NCI-H2196 (cell line): ENCODE results near the gene RBM45.
"Not testable (repeated sequence)": the region's sequence is repeated elsewhere in the genome, so short reads cannot be mapped to it uniquely, and the experiment has no call there.

Experiments
- DNase-seq: peaks from one replicate; lab custom pipeline; 2025; ENCODE audit not compliant: unreplicated experiment; lab: John Stamatoyannopoulos, UW

RBM45 gene, protein sequence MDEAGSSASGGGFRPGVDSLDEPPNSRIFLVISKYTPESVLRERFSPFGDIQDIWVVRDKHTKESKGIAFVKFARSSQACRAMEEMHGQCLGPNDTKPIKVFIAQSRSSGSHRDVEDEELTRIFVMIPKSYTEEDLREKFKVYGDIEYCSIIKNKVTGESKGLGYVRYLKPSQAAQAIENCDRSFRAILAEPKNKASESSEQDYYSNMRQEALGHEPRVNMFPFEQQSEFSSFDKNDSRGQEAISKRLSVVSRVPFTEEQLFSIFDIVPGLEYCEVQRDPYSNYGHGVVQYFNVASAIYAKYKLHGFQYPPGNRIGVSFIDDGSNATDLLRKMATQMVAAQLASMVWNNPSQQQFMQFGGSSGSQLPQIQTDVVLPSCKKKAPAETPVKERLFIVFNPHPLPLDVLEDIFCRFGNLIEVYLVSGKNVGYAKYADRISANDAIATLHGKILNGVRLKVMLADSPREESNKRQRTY

DNA sequence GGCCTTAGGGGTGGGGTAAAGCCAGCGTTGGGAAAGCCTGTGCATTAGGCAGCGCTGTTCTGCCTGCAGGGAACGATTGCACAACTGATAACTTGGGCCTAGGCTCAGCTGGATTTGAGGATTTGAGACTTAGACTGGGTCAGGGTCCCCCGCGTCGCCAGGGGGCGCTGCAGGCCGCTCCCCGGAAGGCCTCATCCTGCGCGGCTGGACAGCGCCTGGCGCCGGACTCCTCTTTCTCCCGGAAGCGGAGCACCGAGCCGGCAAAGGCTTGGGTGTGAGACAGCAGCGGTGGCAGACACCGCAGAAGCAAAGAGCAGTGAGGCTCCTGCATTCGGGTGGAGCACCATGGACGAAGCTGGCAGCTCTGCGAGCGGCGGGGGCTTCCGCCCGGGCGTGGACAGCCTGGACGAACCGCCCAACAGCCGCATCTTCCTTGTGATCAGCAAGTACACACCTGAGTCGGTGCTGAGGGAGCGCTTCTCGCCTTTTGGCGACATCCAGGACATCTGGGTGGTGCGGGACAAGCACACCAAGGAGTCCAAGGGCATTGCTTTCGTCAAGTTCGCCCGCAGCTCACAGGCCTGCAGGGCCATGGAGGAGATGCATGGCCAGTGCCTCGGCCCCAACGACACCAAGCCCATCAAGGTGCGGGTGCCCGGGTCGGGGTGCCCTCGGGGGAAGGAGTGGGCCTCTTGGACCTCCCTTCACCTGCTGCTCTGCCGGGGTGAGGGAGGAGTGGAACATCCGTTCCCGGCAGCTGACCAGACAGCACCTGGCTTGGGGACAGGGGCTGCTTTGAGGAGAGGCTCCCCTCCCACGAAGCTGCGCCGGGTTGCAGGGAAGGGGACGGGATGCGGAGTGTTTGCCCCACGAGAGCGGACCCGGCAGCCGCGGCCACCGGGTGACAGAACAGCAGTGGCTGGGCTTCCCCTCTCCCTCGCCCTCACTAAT, at the start of gene RBM45:
Gene RBM45 (plus strand): TSS at position 236 of the 951 bp plus-strand sequence. CDS start 110 bp downstream, at position 346.
- DNase-seq, result peak; percentile 93

DNA sequence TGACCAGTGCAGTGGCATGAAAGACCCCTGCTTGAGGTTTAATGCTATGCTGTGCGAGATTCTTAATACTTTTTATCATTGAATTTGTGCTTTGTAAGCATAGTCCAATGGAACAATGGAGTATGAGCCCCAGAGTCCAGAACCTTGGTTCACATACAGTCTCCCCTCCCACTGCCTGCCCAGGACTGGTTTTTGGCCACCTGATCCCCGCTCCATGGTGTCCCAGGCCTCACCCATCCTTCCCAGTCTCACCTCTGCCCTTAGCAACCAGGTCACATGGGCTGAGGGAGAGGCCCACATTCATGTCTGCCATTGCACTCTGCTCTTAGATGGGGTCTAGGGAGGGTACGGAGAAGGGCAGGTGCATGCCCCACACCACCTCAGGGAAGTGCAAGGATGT, 45.9 kb upstream of the RBM45 start:
- no peak for DNase-seq

DNA sequence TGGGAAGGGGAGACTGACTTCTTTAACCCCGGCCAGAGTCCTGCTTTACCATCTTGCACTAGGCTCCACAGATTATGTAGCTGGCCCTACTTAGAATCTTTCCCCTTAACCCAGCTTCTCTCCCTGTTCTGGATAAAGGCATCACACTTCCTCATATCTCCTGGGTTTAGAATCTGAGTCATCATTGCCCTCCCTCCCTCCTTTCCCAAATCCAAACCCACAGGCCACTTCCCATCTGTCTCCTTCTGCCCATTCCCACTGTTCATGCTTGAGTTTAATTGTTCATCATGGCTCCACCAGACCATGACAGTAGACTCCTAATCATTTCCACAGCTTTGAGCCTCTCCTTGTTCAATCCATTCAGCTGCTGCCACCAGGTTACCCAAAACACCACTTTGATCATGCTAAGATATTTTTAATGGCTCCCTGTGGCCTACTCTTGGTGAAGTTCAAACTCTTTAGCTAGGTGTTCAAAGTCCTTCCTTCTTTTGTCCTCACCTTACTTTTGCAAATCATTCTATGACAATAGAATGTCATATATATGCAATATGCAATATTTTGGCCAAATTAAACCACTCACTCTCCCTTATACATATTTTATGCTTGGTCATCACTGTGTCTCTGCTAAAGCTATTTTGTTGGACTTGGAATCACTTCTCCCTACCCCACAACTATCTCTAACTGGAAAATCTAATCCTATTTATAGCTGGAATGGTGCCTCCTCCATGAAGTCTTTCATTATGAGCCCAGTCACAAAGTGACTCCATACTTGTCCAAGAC, 45.2 kb upstream of the RBM45 start:
- no peak for DNase-seq

DNA sequence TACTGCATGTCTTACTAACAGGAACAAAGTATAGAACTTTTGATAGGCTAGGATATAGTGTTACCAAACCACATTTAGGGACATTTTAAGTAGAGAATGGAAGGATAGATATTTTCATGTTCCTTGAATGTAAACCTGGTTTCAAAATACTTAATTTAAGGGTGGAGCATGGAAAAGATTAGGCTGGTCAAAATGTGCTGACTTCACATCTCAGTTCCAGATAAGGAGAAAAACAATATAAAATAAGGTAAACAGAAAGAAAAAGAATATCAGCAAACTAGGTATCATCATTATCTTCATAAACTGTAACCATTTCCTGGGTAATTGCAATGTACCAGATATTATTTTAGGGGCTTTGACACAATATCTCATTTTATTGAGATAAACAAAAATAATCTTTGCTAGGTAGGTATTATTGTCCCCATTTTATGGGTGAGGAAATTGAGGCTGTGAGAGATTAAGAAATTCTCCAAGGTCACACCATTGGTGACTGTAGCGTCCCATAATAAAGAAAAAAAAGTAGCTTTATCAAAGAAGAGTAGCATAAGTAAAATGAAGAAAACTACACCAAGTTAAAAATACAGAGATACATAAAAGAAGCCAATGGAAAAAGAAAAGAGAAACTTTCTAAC, 43.3 kb upstream of the RBM45 start:
- no peak for DNase-seq

DNA sequence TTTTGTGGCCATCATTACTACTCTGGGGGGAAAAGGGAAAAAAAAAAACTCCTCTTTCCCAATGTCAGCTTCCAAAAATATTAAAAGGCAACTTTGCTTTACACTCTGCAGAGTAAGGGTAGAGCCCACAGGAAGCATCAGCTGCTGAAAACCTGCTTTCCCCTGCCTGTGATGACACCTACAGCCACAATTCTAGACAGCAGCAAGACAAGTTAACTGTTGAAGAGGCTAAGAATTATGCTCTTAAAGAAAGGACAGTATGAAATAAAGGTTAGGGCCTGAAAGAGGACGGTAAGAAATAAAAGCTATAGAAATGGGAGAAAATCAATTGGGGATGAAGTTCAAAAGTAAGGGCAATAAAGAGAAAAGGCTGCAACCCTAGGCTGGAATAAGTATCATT, 42.7 kb upstream of the RBM45 start:
- no peak for DNase-seq

DNA sequence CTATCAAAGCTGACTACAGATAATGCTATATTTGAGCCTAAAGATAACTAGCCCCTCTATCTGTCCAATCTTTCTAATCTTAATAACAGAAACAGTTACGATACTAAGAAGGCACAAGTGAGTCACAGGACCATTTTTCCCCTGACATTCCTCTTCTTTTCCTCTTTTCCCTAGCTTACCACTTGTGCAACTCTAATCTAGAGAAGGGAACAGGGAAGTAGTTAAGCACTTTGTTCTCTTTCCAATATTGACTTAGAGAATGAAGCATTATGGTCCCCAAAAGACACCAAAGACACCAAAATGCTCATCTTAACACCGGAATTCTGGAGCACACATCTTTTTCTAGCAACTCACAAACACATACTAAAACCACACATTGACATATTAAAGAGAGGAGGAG, 41.4 kb upstream of the RBM45 start:
- DNase-seq, result no peak

DNA sequence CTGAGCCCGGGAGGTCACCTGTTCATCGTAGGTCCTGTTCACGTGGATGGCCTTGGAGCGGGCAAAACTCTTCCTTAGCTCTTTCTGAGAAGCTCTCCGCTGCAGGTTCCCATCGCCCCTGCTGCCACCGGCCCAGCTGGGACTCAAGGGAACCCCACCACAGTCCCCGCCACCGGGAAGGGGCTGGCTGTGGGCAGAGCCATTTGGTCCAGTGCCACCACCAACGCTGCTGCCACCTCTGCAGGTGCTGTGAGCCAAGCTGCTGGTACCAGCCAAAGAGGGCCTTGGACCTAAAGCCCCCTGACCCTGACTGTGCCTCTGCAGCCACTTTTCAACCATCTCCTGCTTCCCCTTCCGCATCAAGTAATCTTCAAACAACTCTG, 40.2 kb upstream of the RBM45 start:
- DNase-seq, result no peak

DNA sequence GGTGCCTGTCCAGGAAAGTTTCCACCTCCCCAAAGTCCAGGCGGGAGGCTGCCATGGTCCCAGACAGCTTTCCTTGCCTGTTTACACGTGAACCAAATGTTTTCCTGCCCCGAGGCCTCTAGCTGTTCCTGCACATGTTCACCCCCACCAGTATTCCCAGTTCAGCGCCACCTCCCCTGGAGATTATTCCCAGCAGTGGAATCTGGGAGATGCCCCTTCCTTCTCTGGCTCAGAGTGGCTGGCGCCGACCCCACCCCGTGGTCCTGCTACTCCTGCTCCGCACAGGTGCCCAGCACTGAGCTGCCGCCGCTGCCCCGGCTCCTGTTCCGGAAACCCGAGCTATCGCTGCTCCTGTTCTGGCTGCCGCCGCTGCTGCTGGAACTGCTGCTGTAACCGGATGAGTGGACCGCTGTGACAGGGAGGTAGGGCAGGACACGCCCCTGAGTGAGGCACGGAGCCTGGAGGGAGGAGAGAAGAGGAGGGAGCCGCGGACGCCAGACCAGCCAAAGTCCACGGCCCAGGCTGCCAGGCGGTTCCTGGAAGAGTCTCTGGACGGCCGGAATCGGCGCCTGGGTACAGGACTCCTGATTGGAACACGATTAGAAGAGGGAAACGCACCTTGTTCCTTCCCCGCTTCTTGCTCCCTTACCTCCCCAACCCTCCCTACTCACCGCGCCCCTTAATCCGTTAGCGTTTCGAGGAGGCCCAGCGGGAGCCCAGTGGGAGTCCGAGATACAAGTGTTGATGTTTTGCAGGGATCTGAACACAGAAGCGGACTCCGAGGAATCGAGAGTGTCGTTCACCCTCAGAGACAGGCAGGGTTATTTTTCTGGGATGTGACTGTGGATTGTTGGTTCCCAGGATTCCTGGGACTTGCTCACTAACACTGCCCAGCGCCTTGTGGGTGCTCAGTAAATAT, 39.6 kb upstream of the RBM45 start, which contains the start of gene PDE11A:
Gene PDE11A (minus strand): TSS at position 395 of the 919 bp plus-strand sequence. CDS start 340 bp downstream, at position 55.
- DNase-seq, result peak; percentile 54

DNA sequence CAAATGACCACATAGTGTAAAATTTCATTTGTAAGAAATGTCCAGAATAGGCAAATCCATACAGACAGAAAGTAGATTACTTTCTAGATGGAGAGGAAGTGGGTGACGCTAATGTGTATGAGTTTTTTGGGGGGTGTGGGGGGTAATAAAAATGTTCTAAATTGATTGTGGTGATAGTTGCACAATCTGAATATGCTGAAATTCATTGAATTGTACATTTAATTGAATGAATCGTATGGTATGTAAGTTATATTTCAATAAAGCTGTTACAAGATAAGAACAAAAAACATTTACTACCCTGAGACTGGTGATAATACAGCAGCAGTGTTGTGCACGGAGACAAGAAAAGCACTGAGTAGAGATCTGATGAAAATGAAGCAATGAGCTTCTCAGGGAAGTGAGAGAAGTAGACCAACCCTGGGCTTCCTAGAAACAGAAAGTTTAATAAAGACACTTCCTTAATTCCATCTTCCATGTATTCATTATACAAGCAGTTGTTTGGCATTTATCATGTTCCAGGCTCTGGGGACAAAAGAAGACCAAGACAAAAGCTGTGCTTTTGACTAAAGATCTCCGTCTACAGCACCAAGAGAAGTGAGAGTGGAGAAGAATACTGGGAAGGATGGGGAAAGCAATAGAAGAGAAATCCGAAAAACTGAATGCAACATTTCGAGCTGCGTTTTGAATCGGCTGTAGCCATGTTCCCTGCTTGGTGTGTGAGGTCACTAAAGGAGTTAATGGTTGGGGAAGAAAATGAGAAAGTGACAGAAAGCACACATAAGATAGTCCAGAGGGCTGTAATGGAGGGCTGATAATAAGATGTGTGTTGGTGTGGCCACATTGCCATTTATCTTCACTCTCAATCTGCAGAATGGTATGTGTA, 37.9 kb upstream of the RBM45 start:
- DNase-seq, result no peak

DNA sequence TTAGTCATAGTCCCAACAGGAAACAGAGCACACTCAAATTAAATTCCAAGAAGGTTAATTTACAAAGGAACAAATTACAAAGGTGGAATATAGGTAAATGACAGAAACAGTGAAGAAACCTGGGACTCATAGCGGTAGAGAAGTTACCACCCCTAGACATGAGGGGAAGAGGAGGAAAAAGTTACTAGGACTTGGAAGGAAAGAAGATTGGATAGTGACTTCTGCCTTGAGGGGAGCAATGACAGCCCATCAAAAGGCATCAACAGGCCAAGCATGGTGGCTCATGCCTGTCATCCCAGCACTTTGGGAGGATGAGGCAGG, 37.3 kb upstream of the RBM45 start:
- DNase-seq, result no peak

DNA sequence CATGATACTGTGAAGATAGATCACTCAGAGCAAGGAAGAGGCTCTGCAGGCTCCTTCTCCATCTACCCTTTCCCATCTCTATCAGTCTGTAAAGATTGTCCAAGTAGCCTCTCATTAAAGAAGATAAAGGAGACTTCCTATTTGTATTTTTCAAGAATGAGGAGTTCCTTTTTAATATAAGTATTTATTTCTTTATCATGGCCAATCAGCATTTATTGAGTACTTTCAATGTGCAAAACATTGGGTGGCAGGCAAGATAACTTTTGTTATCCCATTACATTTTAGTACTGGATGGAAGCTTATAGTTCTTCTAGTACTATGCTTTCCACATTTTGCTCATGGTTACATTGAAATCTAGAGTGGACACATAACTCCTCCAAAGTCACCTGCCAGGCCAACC, 36.1 kb upstream of the RBM45 start:
- DNase-seq, result no peak

DNA sequence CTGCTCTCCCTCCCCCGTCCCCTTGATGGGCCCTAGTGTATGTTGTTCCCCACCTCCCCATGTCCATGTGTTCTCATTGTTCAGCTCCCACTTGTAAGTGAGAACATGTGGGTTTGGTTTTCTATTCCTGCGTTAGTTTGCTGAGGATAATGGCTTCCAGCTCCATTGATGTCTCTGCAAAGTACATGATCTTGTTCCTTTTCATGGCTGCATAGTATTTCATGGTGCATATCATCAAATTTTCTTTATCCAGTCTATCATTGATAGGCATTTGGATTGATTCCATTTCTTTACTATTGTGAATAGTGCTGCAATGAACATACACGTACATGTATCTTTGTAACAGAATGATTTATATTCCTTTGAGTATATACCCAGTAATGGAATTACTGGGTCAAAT, 33.0 kb upstream of the RBM45 start:
- DNase-seq, result not testable (repeated sequence)

DNA sequence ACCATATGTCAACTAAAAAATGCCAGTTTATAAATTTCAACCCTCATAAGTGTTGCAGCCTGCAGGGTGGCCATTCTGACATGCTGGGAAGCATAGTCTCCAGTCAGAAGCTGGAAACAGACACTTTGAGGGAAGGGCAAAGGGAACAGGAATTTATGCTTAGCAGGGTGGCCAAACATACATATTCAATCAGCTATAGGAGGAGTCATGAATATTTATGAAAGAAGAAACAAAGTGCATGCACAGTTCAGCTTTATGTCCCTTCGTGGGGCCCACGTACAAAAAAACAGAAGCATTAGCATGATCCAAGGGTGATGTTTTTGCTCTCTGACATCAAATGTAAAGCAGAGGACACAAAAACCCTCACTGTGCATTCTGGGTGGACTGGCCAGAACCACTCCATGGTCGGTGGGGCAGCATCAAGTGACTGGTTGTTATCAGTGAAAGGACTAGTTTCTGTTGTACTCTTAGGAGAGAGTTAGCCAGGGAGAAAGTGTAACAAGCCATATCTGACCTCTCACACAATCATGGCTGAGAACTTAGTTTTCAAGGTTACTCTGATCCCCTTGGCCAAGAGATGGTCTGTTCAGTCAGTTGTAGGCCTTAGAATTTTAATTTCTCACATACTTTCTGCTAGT, 29.7 kb upstream of the RBM45 start:
- DNase-seq, result no peak

DNA sequence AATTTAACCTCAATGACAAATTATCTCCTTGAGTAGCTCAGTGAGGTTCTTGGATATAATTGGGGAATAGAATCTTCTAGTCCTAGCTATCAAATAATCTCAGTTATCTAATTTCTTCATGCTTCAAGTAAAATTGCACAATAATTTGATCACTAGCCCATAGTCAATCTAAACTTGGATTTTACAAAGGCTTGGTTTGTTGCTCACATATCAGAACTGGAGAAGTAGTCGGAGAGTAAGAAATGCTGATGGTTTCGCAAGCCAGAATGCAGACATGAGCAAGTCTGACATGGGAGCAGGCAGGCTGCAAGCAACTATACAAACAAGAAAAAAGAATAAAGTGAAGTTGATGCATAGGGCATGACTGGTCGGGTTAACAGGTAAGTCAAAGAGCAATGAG, 28.0 kb upstream of the RBM45 start:
- DNase-seq, result no peak

DNA sequence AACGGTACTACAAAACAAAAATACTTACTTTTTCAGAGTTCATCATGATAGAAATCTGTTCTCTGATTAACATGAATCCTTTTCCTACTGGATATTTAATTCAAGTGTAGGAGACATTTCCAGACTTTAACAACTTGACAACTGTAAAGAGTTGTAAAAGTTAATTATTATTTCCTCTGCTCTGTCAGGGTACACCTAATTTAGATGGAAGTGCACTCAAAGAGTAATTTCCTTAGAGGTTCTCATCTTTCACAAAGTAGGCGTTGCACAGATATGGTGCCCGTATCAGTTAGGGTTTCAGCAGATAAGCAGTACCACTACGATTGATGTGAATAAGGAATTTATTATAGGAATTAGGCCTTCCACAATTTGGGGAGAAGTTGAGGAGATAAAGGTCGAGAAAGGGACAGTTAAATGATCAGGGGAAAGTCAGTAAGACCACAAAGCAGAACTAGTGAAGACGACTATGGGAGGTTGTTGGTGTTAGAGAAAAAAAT, 23.4 kb upstream of the RBM45 start:
- no peak for DNase-seq

DNA sequence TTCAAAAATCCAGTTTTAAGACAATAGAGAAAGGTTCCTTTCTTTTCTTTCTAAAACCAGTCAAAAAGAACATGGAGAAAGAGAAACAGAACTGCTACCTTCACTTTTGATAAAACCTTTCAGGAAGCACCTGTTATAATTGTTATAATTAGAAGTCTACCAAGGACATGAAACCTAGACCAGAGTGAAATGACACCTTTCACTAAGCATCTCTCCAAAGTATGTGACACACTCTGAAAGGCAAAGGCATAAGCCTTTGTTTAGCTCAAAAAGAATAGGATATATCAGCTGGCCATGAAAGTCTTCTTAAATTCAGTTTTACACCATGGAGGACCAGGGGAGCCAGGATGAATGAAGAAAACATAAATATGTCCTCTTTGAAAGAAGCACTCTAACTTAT, 18.8 kb upstream of the RBM45 start:
- no peak for DNase-seq

DNA sequence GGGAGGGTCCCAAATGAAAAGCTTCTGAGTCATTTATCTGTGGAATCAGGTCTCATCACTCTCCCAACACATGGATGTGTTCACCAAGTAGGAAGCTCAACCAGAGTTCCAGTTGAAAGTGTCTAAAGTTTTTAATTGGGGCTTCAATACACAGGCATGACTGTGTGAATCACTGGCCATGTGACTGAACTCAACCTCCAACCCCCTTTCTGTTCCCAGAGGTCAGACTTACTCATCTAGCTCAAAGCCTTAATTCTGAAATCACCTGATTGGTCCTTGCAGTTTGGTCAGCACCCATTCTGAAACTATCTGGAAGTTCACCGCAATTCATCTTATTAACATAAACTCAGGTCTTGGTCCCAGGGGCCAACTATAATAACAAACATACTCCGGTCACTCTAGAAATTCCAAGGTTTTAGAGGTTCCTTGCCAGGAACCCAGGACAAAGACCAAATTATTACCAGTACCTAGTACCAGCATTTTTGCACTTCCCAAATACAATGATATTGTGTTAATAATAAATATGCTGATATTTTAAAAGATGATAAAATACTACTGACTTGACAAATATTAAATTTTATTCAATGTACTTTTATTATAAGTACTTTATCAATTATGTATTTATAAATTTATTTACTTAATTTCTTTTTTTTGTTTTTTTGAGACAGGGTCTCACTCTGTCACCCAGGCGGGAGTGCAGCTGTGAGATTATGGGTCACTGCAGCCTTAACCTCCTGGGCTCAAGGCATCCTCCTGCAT, 10.7 kb upstream of the RBM45 start:
- DNase-seq, result no peak
